Coronary artery (tissue), 2 donors: ENCODE results near the gene SACS.

Experiments
- DNase-seq: peaks from one replicate; pipeline ENCODE4 v3.0.0-alpha.2; 2017; ENCODE audit warnings: low spot score
- H3K27ac ChIP-seq, 2 donors: fragments of 200-600 bp; sonication (generic); one replicate each; pipeline ENCODE4 v1.5.1; 2016 to 2019
- H3K4me3 ChIP-seq: fragments of 200-600 bp; sonication (generic); 2 replicates; pipeline ENCODE4 v1.5.1; 2016; ENCODE audit warnings: mild to moderate bottlenecking, moderate library complexity
- CTCF ChIP-seq: fragments of 200-600 bp; sonication (generic); IDR thresholded peaks from one replicate; pipeline ENCODE4 v1.5.1; 2019; ENCODE audit warnings: antibody characterized with exemption

Gene SACS

GRCh38 chr13:23381866-23382265, 51.6 kb downstream of the SACS start:
- Histone ChIP-seq H3K27ac (no peak overlapping the region), H3K4me3 (no peak overlapping the region)
- no peak for TF ChIP-seq CTCF
- DNase-seq = no peak

- TF ChIP-seq CTCF = no peak
- DNase-seq = no peak
- H3K4me3 ChIP-seq = no peak overlapping the region
- no peak overlapping the region for H3K27ac ChIP-seq
These were observed 53.0 kb downstream of the SACS start for GRCh38 chr13:23380534-23380933.

- peak overlapping the region; percentile 87 to 90 for H3K27ac ChIP-seq
- peak overlapping the region; percentile 7 for H3K4me3 ChIP-seq
- peak; percentile 75 for DNase-seq
- TF ChIP-seq CTCF = no peak
These were observed 55.4 kb downstream of the SACS start for GRCh38 chr13:23377983-23378632.

GRCh38 chr13:23377579-23377978, 55.9 kb downstream of the SACS start:
- peak overlapping the region; percentile 7 for H3K4me3 ChIP-seq
- TF ChIP-seq CTCF = no peak
- peak; percentile 77 for DNase-seq
- H3K27ac ChIP-seq = peak overlapping the region; percentile 87 to 90

GRCh38 chr13:23375001-23375971, 58.2 kb downstream of the SACS start:
- H3K27ac ChIP-seq = peak overlapping the region; percentile 91 to 96
- TF ChIP-seq CTCF = no peak
- peak overlapping the region; percentile 91 for H3K4me3 ChIP-seq
- DNase-seq = peak; percentile 98

GRCh38 chr13:23372264-23372906, 61.1 kb downstream of the SACS start:
- TF ChIP-seq CTCF = no peak
- H3K4me3 ChIP-seq = peak overlapping the region; percentile 91
- no peak for DNase-seq
- peak overlapping the region in 1 of 2 donors; percentile 60 for H3K27ac ChIP-seq
